ACHN (cell line): ENCODE data around the gene COL18A1.
A peak's percentile ranks its signal among the peaks of the same experiment; 100 is the strongest.

Experiments used
- DNase-seq: peaks from one replicate; pipeline ENCODE4 v3.0.0-alpha.2; 2015
- in situ Hi-C: cut with HindIII; loops from 2 replicates; pipeline ENCODE4 v1.10.0; 2017; ENCODE audit warnings: low sequenced_read_pairs, low pct_ligation_motif_present, low pct_unique_long_range_greater_than_20kb

COL18A1 gene

GRCh38 chr21:45470087-45470515 lies 65.1 kb downstream of the COL18A1 start:
- no peak for DNase-seq
- in situ Hi-C loops, result no loop called here

GRCh38 chr21:45470773-45471524 lies 66.0 kb downstream of the COL18A1 start:
- peak; percentile 51 for DNase-seq
- in situ Hi-C loops, result no loop called here

- in situ Hi-C loops, result no loop called here
Measured at GRCh38 chr21:45471525-45472221, 66.7 kb downstream of the COL18A1 start.

GRCh38 chr21:45472445-45473365 lies 67.7 kb downstream of the COL18A1 start:
- no peak for DNase-seq
- in situ Hi-C loops, result no loop called here

More at GRCh38 chr21:45471525-45472221, 66.7 kb downstream of the COL18A1 start:
- no peak for DNase-seq

- in situ Hi-C loops, result no loop called here
- DNase-seq, result no peak
Measured at GRCh38 chr21:45473496-45474322, 68.7 kb downstream of the COL18A1 start.

GRCh38 chr21:45474323-45474950 lies 69.5 kb downstream of the COL18A1 start:
- in situ Hi-C loops, result no loop called here
- DNase-seq, result no peak

- DNase-seq, result no peak
- in situ Hi-C loops, result no loop called here
Measured at GRCh38 chr21:45475004-45475685, 70.2 kb downstream of the COL18A1 start.

- no peak for DNase-seq
- in situ Hi-C loops, result no loop called here
Measured at GRCh38 chr21:45475797-45476570, 71.0 kb downstream of the COL18A1 start.

- in situ Hi-C loops, result no loop called here
- no peak for DNase-seq
Measured at GRCh38 chr21:45476582-45476981, 71.6 kb downstream of the COL18A1 start.

- in situ Hi-C loops, result no loop called here
- no peak for DNase-seq
Measured at GRCh38 chr21:45477176-45478114, 72.5 kb downstream of the COL18A1 start.

- in situ Hi-C loops, result no loop called here
- DNase-seq, result peak; percentile 25
Measured at GRCh38 chr21:45478115-45478801, 73.3 kb downstream of the COL18A1 start.

GRCh38 chr21:45478816-45479669 lies 74.1 kb downstream of the COL18A1 start:
- in situ Hi-C loops, result no loop called here
- DNase-seq, result no peak

GRCh38 chr21:45479691-45480675 lies 75.0 kb downstream of the COL18A1 start:
- DNase-seq, result no peak
- in situ Hi-C loops, result no loop called here
